HG03064 (cell line): ENCODE data around the gene CDCA8.
"Not testable (repeated sequence)": the region's sequence is repeated elsewhere in the genome, so short reads cannot be mapped to it uniquely, and the experiment has no call there.

ENCODE experiments used
- ATAC-seq: cut with Tn5 transposase; IDR thresholded peaks from one replicate; pipeline ENCODE4 v1.9.1; 2021; ENCODE audit warnings: low read depth; ENCODE audit not compliant: unreplicated experiment

CDCA8 gene

DNA sequence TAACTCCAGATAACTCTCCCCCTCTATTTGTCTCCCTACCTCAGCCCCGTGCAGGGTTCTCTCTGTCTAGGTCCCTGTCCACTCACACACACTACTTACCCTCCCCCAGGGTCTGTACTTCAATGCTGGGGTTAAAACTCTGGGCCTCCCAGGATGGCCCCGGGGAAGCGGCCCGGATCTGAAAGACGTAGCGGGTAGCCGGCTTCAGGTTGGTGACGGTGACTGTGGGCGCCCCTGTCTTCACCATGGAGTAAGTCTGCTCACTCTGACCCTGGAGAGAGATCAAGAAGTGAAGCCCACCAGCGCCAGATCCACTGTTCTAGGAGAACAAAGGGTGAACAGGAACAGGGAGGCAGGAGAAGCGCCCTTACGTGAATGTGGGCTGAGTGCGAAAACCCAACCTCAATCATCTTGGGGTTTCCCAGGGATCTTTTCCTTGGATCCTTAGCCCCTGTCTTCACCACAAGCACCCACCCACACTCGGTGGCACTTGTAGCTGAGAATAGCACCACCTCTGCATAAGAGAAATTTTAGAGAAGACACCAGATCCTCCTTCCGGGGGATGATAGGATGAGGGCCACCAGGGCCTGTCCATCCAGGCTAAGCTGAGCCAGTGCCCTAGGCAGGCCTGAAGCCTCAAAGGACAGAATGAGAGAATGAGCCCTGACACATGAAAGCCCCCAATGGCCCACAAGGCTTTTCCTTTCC is 39.1 kb downstream of the CDCA8 start:
- no peak for ATAC-seq

DNA sequence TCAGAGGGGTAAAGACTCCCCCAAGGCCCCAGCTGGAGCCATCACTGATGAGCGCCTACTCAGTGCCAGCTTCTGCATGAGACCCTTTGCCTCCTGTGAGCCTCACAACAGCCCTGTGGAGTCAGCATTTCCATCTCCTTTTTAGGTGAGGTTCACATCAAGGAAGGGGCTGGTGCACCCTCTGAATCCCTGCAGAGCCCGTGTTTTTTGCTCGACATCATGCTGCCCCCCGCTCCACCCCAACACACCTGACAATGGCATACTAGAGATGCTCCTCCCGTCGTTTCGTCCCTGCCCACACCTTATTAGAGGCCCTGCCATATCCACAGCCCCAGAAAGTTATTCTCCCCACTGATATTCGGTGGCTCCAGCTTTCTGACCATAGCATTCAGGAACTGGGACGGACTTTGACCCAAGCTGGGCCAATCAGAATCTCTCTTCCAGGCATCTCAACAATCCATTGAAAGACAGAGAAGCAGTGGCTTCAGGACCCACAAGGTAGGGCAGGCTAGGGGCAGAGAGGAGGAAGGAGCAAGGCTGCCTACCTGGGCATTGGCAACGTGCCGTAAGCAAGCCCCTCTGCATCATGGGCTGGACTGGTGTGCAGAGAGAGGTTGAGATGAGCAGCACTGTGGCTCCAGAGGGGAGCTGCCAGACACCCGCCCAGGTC is 39.9 kb downstream of the CDCA8 start:
- ATAC-seq = no peak

DNA sequence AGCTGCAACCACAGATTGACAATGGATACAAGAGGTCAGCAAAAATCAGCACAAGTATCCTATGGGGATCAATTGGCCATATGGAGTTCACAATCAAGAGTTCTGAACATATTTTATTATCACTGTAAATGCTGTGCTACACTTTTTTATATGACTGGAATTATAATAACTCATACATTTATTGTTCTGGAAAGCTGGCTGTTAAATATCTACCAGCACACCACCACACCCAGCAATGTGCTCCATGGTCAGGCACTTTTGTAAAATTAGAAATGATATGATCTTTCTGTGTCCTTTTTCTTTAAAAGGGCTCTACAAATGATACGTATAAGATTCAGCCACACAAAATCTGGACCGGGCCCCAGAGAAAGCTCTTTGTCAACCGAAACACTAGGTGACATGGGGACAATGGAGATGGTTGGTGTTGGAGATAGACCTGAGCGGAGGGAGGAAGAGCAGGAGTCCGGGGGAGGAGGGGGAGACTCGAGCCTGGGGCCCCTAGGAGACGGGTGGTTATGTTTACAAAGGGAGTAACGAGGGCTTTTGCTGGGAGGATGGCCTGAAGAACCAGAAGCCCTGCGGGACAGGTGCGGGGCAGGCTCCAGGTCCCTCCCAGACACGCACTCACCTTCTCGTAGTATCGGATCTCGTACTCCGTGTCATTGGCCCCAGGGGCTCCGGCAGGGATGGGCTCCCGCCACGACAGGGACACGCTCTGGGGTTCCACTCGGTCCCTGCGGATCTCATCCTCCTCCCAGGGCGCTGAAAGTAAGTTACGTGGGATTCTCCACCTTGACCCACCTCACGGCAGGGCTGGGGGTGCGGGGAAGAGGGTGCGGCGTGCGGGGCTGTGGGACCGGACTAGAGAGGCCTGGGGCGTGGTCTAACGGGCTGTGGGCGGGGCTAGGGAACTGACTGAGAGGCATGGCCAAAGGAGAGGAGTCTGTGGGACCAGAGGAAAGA is 42.6 kb downstream of the CDCA8 start:
- ATAC-seq = no peak

DNA sequence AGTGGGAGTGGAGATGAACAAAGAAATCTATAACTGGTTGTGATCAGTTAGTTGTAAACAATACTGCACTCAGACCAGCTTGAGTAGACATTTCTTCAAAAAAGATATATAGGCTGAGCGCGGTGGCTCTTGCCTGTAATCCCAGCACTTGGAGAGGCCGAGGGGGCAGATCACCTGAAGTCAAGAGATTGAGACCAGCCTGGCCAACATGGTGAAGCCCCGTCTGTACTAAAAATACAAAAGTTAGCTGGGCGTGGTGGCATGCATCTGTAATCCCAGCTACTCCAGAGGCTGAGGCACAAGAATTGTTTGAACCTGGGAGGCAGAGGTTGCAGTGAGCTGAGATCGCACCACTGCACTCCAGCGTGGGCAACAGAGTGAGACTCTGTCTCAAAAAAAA is 45.7 kb downstream of the CDCA8 start:
- not testable (repeated sequence) for ATAC-seq

DNA sequence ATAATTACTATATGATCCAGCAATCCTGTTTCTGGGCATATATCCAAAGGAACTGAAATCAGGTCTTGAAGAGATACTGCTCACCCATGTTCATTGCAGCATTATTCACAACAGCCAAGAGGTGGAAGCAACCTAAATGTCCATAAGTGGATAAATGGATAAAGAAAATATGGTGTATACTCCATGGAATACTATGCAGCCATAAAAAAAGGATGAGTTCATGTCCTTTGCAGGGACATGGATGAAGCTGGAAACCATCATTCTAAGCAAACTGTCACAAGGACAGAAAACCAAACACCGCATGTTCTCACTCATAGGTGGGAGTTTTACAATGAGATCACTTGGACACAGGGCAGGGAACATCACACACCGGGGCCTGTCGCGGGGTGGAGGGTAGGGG is 46.3 kb downstream of the CDCA8 start:
- not testable (repeated sequence) for ATAC-seq

DNA sequence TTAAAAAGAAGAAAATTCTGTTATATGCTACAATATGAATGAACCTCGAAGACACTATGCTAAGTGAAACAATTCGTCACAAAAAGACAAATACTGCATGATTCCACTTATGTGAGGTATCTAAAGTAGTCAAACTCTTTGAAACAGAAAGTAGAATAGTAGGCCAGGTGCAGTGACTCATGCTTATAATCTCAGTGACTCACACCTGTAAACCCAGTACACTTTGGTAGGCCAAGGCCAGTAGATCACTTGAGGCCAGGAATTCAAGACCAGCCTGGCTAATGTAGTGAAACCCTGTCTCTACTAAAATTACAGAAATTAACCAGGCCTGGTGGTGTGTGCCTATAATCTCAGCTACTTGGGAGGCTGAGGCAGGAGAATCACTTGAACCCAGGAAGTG is 46.9 kb downstream of the CDCA8 start:
- no peak for ATAC-seq

DNA sequence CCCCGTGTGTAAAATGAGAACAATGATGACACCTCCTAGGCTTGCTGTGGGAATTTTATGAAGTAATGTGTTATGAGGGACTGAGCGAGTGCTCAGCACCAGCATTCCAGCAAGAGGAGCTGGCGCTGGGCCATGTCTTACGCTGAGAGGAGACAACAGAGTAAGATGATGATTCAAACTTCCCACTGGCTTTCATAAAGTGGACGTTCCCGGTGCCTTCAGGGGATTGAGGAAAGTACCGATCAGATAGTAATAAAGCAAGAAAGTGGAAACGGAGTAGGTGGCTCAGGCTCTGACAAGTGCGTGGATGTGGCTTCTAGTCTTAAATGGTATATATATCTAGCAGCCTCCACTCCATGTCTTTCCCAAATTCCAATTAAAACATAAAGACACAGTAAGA is 48.8 kb downstream of the CDCA8 start:
- no peak for ATAC-seq

DNA sequence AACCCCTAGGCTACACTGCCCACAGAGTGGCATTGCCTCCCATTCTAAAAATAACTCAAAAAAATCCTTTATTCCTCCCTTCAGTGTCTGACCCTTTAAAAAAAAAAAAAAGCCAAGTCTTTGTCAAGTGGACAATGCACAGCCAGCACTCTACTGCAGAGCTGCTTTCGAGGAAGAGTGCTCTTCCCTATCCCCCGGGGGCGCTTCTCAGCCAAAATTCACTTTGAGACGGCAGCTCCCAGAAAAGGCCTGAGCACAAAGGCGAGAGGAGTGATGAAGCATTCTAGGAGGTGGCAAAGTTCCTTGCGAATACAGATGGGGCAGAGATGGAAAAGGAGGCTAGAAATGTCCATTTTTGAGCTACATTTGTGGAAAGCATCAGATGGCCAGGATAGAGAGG is 49.3 kb downstream of the CDCA8 start:
- ATAC-seq = no peak

DNA sequence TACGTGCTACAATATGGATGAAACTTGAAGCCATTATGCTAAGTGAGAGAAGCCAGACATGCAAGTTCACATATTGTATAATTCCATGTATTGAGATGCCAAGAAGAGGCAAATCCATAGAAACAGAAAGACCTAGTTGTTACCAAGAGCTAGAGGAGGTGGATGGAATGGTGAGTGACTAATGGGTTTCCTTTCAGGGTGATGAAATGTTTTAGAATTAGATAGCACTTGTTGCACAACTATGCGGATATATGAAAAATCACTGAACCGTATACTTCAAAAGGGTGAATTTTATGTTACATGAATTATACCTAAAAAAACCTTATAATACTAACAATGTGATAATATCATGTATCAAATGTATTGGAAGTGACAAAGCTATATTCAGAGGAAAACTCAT is 54.5 kb downstream of the CDCA8 start:
- ATAC-seq = no peak

DNA sequence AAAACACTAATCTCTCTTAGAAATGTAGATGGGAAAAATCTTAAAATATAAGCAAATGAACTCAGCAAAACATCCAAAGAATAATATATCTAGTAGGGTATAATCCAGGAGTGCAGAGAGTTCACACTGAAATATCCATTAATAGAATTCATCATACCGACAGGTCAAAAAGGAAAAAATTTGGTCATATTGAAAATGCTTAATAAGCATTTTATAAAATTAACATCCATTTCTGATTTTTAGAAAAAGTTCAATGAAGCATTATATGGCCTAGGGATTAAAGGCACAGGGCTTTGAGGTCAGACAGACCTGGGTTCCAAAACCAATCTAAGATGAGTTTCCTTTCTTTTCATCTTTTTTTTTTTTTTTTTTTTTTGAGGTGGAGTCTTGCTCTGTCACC is 56.2 kb downstream of the CDCA8 start:
- ATAC-seq = no peak

DNA sequence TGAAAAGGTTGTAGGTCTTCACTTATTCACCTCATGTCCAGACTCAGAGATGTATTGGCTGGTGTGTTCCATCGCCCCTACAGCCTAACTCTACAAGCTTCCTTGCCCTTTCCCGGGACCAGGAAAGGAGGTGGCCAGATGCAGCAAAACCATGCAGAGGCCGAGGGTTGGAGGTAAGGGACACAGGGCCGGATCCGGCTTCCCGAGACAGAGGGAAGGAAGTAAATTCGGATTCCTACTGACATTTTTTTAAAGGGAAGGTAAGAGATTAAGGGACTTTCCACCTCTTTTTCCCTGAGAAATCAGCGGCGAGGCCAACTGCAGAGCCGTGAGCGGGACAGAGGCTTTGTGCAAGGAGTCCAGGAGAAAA is 59.9 kb downstream of the CDCA8 start:
- no peak for ATAC-seq

DNA sequence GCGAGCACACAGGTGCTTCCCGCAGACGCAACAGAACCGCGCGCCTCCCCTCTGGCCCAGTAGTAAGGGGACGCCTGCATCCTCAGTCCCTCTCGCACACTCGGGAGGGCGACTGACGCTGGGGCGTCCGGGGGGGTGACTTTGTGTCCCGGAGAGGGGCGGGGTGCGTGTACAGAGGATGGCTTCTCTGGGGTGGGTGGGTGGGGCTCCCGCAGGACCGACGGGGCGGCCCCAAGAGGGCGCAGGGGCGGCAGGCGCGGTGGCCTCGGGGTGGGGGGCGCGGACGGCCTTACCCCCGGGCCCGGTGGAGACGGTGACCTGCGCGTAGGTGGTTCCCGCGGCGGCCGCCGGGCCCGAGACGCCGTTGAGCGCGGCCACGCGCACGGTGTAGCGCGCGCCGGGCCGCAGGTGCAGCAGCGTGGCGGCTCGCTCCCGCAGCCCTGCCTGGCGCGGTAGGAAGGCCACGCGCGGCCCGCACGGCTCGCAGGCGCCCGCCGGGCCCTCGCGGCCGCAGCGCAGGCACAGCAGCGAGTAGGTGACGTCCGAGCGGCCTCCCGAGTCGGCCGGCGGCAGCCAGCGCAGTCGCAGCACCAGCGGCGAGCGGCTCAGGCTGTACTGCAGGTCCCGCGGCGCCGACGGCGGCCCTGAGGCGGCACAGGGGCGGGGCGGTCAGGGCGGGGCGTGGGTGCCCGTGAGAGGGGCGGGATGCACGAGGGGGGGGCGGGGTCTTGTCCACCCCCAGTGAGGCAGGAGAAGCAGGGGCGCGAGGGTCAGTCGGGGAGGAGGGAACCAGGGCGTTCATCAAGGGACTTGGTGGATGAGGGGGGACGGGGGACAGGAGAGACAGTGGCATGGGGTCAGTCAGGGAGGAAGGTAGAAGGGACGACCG is 60.5 kb downstream of the CDCA8 start:
- no peak for ATAC-seq

DNA sequence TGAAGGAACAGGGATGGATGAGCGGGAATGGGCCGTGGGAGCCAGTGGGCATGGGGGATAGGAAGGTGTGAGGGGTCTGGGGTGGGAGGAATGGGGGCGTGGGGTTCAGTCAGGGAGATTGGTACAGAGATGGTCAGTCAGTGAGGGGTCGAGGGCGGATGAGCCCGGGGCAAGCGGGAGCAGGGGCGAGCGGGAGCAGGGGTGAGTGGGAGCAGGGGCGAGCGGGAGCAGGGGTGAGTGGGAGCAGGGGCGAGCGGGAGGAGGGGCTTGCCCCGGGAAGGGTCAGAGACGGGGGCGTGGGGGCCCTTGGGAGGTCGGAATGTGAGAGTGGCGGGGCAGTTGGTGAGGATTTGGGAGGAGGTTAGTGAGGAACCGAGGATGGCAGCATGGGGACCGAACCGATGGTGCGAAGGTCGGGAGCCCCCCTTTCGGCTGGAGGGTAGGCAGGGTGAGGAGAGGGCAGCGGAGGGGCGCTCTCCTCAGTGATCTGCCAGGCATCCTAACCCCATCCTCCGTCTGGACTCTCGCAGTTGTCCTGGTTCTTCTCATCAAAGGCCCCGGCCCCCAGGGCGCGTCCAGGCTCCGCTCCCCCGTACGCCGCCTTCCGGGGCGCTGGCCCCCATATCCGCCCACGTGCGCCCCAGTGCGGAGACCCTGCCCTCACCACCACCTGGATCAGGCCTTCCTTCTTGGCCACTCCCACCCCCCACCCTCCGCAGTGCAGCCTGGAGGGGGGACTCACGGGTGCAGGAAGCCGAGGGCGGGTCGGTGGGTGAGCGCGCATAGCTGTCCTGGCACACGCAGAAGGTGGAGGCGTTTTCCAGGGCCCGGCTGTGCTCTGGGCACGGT is 61.4 kb downstream of the CDCA8 start:
- ATAC-seq = no peak

DNA sequence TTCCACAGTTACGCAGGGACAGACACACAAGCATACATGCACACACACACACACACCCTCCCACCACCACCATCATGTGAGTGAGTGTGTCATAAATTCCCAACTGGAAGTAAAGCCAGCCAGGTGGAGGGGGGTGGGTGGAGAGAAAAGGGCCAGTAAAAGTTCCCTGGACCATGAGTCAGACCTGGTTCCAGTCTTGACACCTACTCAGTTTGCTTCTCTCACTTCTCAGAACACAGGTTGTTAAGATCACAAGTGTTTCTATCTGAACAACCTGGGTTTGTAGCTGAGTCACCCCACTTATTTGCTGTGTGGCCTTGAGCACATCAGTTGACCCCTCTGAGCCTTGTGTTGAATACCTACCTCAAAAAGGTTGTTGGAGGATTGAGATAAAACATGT is 63.0 kb downstream of the CDCA8 start:
- no peak for ATAC-seq

DNA sequence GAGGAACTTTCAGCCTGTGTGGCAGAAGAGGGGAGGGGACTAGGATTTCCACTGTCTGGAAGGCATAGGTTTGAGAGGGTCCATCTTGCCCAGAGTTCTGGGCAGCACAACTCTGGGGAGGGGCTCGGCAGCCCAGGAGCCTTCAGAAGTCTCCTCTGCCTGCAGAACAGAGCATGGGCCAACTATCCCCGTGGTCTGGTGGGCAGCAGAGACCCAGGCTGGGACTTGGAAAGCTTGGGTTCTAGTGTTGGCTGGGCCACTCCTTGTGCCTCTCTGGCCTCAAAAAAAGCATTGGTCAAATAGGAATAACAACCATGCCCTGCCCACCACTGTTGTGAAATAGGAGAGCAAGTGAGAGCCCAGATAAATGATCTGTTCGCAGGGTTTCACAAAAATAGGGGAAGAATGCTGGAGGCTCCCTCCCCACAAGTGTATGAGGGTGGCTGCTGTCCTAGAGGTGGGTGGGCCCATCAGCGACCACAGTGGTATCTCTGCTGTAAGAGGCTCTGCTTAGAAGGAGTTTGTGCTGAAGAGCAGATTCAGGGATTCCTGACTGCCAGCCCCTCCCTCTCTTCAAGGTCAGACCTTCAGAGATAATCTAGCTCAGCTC is 63.7 kb downstream of the CDCA8 start:
- ATAC-seq = no peak
